ENCODE results near the gene PREX1.

The PREX1 gene

GRCh38 chr20:48674461-48674860, 153.3 kb downstream of the PREX1 start:
- no peak for DNase-seq

GRCh38 chr20:48673507-48673906, 154.3 kb downstream of the PREX1 start:
- no peak for DNase-seq

- DNase-seq, result no peak
Observed at GRCh38 chr20:48672324-48672723, 155.5 kb downstream of the PREX1 start.

GRCh38 chr20:48671141-48671540, 156.7 kb downstream of the PREX1 start:
- no peak for DNase-seq

- no peak for DNase-seq
Observed at GRCh38 chr20:48669946-48670605, 157.7 kb downstream of the PREX1 start.

DNA sequence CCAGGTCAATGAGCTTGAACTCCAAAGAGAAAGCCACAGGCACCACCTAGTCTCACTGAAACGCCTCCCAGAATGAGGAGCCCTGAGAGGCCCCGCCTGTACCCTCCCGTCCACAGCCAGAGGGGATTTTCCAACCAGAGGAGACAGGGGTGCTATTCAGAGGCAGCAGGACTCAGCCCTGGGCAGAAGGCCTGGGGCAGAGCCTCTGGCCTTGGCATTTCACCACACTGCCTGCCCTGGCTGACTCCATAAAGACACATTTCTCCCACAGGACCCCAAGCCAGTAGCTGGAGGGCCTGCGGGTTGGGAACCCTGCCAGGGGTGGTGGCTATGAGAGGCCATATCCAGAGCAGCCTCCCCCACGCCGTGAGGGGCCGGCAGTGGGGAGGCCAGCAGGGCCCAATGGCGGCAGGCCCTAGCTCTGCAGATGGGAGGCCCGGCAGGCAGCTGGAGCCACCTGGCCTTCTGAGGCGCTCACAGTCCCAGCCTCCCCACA, 159.3 kb downstream of the PREX1 start:
- no peak for DNase-seq

- no peak for DNase-seq
Observed at GRCh38 chr20:48667889-48668413, 159.8 kb downstream of the PREX1 start.

GRCh38 chr20:48667481-48667880, 160.3 kb downstream of the PREX1 start:
- DNase-seq, result no peak

GRCh38 chr20:48665785-48666184, 162.0 kb downstream of the PREX1 start:
- DNase-seq, result no peak

GRCh38 chr20:48662711-48663110, 165.1 kb downstream of the PREX1 start:
- no peak for DNase-seq

- DNase-seq, result no peak
Observed at GRCh38 chr20:48661575-48662455, 166.0 kb downstream of the PREX1 start.

DNA sequence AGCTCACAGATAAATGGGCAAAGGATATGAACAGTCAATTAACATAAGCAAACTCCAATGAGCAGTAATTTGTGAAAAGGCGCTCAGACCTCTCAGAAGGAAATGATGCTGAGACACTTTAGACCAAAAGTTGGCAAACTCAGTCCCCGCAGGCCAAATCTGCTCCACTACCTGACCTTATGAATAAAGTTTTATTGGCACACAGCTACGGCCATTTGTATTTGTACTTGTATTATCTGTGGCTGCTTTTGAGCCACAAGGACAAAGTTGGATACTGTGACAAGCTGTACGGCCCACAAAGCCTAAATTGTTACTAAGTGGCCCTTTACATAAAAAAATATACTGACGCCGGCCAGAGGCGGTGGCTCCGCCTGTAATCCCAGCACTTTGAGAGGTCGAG, 167.0 kb downstream of the PREX1 start:
- DNase-seq, result no peak

GRCh38 chr20:48659858-48660257, 167.9 kb downstream of the PREX1 start:
- DNase-seq, result no peak

DNA sequence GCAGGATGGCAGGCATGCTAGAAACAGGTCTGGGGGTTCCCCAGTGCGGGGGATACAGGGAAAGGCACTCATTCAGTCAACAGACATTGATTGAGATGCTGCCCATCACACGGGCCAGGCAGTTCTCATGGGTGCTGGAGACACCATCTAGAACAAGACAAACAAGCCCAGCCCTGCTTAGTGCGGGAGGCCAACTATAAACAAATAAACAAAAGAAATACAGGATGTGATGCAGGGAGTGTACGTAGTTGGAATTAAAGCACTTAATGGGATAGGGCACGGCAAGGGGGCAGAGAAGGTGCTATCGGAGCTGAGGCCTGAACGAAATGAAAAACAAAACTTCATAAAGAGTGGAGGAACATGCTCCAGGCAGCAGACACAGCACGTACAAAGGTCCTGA, 169.3 kb downstream of the PREX1 start:
- DNase-seq, result no peak

GRCh38 chr20:48658198-48658476, 169.7 kb downstream of the PREX1 start:
- DNase-seq, result no peak

- DNase-seq, result peak; percentile 54
Observed at GRCh38 chr20:48657426-48658197, 170.2 kb downstream of the PREX1 start.

DNA sequence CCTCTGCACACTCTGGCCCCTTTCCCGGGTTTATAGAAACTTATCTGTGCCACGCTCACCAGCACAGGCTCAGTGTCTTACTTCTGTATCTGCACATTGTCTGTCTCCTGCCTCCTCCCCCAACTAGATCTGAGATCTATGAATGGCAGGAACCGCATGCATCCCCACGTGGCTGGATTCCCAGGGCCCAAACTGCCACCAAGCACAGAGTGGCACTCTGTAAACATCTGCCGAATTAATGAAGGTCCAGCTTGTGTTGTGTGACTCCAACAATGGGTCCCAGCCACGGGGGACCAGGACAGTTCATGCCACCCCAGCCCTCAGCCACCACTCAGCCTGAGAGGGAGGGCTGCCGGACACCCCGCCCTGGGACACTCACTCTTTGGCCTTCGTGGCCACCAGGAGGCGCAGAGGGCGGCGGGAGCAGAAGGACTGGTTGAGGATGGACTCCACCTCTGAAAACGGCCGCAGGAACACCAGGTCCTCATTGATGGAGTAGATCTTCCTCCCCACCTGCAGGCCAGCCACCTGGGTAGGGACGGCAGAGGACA, 171.1 kb downstream of the PREX1 start:
- no peak for DNase-seq

DNA sequence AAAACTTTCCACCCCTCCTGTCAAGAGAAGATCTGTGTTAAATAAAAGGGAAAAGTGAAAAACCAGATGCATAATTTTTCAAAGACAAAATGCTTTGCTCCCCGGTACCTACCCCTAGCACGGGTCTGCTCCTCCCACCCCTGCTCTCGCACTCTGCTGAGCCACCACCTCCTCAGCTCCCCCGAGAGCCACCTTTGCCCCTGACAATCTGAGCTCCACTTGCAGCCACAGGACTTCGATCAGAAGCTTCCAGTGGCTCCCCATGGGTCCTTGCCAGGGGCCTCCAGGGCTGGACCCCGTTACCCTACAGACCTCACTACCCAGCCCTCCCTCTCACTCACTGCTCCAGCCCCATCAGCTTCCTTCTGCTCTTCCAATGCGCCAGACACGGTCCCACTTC, 171.7 kb downstream of the PREX1 start:
- DNase-seq, result no peak

GRCh38 chr20:48653706-48654051, 174.1 kb downstream of the PREX1 start:
- no peak for DNase-seq

- no peak for DNase-seq
Observed at GRCh38 chr20:48652961-48653705, 174.7 kb downstream of the PREX1 start.

GRCh38 chr20:48651960-48652359, 175.8 kb downstream of the PREX1 start:
- DNase-seq, result no peak

GRCh38 chr20:48651271-48651670, 176.5 kb downstream of the PREX1 start:
- no peak for DNase-seq

All from activated naive CD4-positive, alpha-beta T cell treated with anti-CD3 and anti-CD28 coated beads, Interleukin-2, amount 50 U/mL, for 16 hours (primary cell).